ENCODE data around the gene LRRC14B.

Gene LRRC14B

DNA sequence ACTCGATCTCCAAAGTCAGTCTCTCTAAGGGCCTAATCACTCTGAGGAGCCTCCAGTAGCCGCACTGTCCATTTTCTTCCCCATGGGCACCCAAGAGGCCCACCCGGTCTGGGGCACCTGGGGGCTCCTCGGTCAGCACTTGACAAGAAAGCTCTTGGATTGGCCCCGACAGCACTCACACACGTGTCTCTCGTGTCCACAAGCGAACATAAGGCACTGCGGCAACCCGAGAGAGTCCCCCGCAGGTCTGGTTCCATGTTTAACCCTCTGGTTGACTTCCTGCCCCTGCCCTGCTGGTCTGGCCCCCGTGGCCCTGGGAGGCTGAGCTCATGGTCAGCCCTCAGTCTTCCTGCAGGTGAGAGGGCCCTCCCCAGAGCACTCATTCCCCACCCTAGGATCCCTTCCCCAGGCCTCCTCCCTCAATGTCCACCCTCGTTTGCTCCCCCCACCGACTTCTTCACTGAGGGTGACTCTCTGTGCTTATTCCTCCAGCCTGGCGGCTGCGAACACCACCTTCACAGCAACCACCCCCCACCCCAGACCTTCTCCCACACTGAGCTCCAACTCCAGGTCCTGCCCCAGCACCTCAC is 16.3 kb upstream of the LRRC14B start:
- no peak for DNase-seq (ENCODE audit: low spot score)

DNA sequence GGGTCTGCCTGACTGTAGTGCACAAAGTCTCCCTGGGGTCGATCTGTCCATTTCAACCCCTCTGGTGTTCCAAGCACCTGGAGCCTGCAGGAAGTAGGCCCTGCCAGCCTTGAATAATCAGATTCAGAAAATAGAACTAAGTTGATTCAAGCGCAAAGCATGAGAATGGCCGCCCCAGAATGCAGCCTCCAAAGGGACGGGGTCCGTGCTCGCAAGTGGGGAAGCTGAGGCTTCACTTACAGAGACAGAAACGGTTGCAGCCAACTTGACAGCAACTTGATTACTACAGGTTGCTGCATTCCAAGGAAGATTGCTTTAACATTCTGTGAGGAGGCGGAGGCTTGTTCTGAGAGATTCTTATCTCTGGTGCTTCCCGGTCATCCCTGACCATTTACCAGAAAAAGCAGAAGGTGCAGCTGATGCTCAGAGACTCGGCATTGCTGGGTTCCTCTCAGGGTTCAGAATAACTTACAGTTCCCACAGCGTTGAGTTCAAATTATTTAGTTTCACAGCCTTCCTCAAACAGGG is 14.9 kb upstream of the LRRC14B start:
- no peak for DNase-seq (ENCODE audit: low spot score)

GRCh38 chr5:178110-178509 is 13.2 kb upstream of the LRRC14B start:
- DNase-seq (ENCODE audit: low spot score) = no peak

DNA sequence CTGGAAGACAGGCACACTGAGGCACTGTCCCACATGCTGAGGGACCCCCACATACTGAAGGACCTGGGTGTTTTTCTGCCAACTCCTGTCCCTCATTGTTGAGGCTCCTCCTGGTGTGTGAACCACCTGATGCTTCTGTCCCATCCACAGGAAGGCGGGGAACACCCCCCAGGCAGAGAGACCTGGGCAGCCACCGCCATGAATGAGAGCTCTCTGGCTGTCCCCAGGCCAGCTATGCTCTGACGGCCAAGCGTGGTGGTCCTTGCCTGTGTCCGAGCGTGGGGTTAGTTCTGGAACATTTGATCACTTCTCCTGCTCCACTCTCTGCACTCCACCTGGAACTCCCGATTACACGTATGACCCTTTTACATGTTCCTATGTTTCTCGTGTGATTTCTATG is 11.9 kb upstream of the LRRC14B start:
- no peak for DNase-seq (ENCODE audit: low spot score)

GRCh38 chr5:180286-180918 is 10.9 kb upstream of the LRRC14B start:
- no peak for DNase-seq (ENCODE audit: low spot score)

DNA sequence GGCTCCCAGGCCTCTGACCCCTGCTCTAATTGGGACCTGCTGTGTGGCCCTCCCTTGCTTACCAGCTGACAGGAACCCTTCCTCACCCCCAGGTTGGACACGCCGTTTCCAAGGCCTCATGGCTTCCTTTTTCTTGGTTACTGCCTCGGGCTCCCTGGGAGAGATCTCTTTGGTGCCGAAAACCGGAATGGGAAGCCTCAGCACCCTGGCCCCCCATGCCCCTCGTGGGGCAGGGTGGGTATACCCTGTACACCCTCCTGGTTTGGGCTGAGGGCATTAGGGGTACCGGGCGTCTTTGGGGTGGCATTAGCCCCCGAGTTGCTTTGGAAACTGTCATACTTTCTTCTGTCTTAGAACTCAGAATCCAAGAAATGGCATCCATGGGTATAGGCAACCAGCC is 10.1 kb upstream of the LRRC14B start:
- no peak for DNase-seq (ENCODE audit: low spot score)

- DNase-seq (ENCODE audit: low spot score) = no peak
Measured at GRCh38 chr5:181566-181965, 9.7 kb upstream of the LRRC14B start.

GRCh38 chr5:182126-182525 is 9.2 kb upstream of the LRRC14B start:
- DNase-seq (ENCODE audit: low spot score) = no peak

- DNase-seq (ENCODE audit: low spot score) = no peak
Measured at GRCh38 chr5:184471-184870, 6.8 kb upstream of the LRRC14B start.

GRCh38 chr5:185095-186070 is 5.9 kb upstream of the LRRC14B start:
- no peak for DNase-seq (ENCODE audit: low spot score)

DNA sequence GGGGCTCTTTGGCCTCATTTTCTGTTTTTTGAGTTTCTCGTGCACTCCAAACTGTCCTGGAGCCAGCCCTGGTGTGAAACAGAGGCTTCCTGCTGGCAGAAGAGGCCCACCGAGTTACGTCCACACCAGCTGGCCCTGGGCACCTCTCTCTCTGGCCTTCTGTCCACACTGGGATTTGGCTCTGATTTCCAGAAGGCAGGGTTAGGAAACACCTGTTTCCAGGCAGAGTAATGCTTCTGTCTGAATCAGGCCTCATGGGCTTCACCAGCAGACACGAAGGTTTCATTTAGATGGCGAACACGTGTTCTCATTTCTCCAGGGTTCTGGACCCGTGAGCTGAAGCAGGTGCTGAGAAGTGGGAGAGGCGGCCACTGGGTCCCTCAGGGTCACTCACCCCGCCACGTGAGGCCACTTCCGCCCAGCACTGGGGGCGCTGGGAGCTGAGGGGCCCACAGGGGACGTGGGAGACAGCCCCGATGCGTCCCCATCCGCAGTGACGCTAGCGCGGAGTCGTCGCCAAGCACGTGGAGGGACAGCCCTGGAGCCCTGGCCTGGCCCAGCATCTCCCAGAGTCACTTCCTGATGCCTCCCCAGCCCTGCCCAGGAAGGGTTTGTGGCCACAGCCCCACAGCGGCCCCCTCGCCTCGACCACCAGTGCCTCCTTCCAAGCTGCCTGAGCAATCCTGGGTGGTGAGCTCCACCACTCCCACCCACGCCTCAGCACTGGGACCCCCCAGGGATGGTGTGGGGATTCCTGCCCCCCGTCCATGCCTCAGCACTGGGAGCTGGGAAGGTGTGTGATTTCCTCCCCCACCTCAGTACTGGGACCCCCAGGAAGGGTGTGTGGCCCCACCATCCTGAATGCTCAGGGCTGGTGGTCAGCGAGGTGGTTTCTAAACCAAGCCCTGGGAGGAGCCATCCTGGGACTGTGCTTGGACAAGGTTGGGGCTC is 4.9 kb upstream of the LRRC14B start:
- no peak for DNase-seq (ENCODE audit: low spot score)

- no peak for DNase-seq (ENCODE audit: low spot score)
Measured at GRCh38 chr5:187042-187431, 4.3 kb upstream of the LRRC14B start.

GRCh38 chr5:187617-188451 is 3.5 kb upstream of the LRRC14B start:
- DNase-seq (ENCODE audit: low spot score) = no peak

GRCh38 chr5:188488-189481 is 2.5 kb upstream of the LRRC14B start:
- DNase-seq (ENCODE audit: low spot score) = peak; percentile 85

DNA sequence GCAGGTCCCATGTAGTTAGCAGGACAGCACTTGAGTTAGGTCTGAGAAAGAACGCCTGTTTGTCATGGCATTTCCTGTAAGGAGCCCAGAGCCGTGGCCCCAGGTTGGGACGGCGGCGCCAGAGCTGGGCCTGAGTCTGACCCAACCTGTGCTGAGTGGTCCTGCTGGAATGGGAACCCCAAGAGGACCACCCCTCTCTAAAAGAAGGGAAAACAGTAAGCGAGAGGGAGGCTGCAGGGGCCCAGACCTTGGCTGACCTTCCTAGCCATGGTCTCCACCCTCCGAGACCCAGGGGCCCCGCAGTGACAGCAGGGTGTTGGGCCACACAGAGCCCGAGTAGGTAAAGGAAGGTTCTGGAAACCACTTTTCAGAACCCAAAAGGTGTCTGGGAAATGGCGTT is 1.8 kb upstream of the LRRC14B start:
- DNase-seq (ENCODE audit: low spot score) = no peak

DNA sequence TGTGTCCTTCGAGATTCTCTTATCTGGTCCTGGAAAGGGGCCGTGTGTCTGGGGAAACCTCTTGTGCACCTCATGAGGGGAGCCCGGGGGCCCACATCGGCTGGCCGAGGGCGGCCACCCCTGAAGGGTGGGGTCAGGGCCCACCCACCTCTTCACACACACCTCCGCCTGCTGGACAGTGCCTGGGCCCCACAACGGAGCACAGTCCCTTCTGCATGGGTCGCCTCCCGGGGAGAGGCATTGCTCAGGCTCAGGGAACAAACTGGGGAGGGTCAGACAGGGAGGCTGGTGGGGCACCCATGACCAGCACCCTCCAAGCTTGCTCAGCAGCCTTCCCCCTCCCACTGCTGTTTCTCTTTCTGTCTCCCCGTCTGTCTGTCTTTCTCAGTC is 1.3 kb upstream of the LRRC14B start:
- no peak for DNase-seq (ENCODE audit: low spot score)

DNA sequence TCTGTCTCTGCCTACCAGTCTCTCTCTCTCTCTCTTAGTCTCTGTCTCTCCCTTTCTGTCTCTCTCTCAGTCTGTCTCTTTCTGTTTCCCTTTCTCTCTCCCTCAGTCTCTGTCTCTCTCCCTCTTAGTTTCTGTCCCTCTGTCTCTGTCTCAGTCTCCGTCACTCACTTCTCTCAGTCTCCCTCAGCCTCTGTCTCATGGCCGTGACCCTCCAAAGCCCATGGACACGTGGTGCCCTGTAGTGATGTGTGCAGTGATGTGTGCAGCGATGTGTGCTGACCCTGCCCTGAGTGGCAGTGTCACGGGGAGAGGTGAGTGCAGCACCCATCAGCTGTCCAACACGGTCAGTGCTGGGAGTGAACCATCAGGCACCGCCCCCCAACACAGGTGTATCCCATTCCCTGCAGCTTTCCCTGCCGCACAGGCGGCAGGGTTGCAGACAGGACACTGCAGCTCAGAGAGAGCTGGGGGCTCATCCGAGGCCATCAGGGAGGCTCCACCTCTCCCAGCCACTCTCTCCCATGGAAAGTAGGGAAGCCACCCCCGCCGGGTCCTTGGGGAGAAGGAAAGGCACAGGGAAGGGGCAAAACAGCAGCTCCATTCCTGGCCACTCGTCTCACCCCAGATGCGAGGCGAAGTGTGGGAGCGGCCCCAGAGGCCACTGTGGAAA is 794 bp upstream of the LRRC14B start:
- DNase-seq (ENCODE audit: low spot score) = no peak

DNA sequence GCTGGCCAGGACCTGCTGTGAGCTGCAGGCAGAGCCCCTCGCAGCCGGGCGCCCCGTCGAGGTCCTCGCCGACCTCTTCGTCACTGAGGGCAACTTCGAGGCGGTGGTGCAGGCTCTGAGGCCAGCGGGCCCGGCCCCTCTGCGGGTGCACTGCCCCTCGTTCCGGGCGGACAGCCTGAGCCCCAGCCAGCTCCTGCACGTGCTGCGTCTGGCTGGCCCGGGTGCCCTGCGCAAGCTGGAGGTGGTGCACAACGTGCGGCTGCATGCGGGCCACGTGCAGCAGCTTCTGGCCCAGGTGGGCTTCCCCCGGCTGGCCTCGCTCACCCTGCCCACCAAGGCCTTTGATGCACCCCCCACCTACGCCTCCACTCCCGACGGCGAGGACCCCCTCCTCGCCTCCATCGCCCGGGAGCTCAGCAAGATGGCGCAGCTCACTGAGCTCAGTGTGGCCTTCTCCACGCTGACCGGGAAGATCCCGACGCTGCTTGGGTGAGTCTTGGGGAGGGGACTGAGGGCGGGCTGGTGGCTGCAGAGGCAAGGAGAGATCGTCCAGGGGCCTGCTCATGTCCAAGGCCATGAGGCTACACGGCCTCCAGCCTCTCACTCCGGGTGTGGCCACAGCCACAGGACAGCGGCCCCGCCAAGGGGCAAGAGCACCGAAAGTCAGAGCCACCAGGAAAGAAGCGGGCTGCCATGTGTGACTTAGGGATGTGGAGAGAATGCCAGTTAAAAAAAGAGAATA is 825 bp downstream of the LRRC14B start:
- no peak for DNase-seq (ENCODE audit: low spot score)

- DNase-seq (ENCODE audit: low spot score) = no peak
Measured at GRCh38 chr5:192691-192969, 1.3 kb downstream of the LRRC14B start.
